Measurements from ENCODE around the gene OR6J1.

DNA sequence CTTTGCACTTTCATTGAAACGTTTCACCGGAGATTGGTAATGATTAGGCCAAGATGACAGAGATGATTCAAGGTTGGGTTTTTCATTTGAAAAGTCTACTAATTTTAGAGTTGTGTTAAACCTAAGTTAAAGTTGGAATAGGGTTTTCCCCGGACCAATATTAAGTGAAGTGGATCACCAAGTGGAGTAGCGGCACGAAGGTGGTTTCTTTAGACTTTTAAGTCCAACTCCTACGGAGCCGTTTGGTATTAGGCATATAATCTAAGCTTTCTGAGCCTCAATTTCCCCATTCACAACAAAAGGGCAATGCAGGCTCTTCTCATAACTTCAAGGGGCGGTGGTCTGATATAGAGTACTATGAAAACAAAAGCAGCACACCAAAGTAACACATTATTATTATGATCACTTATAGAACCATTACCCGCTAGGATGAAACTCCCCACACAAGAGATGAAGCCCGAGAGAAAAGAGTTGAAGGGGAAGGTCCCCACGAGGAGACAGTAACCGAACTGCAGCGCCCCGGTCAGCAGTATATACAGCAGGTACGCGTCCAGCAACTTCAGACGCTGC lies 55.5 kb downstream of the OR6J1 start:
- TF ChIP-seq CTCF (IDR thresholded peaks at IDR 0.05; ENCODE audit: borderline replicate concordance, extremely low read depth, low read length, poor library complexity, severe bottlenecking): no peak
- no peak for TF ChIP-seq EZH2 (IDR thresholded peaks at IDR 0.05; ENCODE audit: borderline replicate concordance, low read depth, low read length, severe bottlenecking)

Data from DND-41 (cell line).